Measurements from ENCODE around the gene RSPO4.

GRCh38 chr20:921068-921467 lies 81.0 kb downstream of the RSPO4 start:
- no peak for TF ChIP-seq CTCF (IDR thresholded peaks at IDR 0.05; ENCODE audit: control extremely low read depth in 1 of 3, insufficient read depth in 1 of 3, low read depth in 1 of 3, low read length in 3 of 3)
- no peak for TF ChIP-seq MAFK (IDR thresholded peaks at IDR 0.05; ENCODE audit: low read depth, low read length)
- TF ChIP-seq TCF12 (IDR thresholded peaks at IDR 0.05; ENCODE audit: low read depth, low read length) = no peak
- TF ChIP-seq CEBPB (IDR thresholded peaks at IDR 0.05; ENCODE audit: low read depth, low read length) = no peak
- TF ChIP-seq EZH2 (IDR thresholded peaks at IDR 0.05; ENCODE audit: low read depth, low read length, severe bottlenecking) = no peak
- TF ChIP-seq ATF2 (IDR thresholded peaks at IDR 0.05; ENCODE audit: low read length) = no peak

Measured in H1 (cell line).